ENCODE data around the gene GGCX.

The GGCX gene

GRCh38 chr2:85542777-85543176, 18.5 kb downstream of the GGCX start:
- no peaks in the 10 kb centered on the region for H3K9me3 ChIP-seq (ENCODE audit: insufficient read depth, low read length)
- H3K36me3 ChIP-seq (ENCODE audit: insufficient read depth, insufficient read length, low read length), result peaks cover 67% of the 10 kb centered on the region
- H3K9ac ChIP-seq (ENCODE audit: insufficient read length, low read depth), result no peak overlapping the region
- peaks cover 2% of the 10 kb centered on the region for H3K4me1 ChIP-seq (ENCODE audit: insufficient read depth, insufficient read length)
- no peak for DNase-seq (ENCODE audit: low read depth, low spot score)
- no peak overlapping the region for H3K4me3 ChIP-seq (ENCODE audit: insufficient read length, low read depth)
- no peak for TF ChIP-seq SUZ12 (IDR thresholded peaks at IDR 0.05; ENCODE audit: extremely low read depth, insufficient read depth, insufficient read length)
- TF ChIP-seq YY1 (IDR thresholded peaks at IDR 0.05; ENCODE audit: insufficient read depth, insufficient read length), result no peak
- no peak for TF ChIP-seq ZNF274 (IDR thresholded peaks at IDR 0.05; ENCODE audit: low read depth, low read length)
- no peaks in the 10 kb centered on the region for H3K27me3 ChIP-seq (ENCODE audit: insufficient read depth, insufficient read length)

- TF ChIP-seq ZNF274 (IDR thresholded peaks at IDR 0.05; ENCODE audit: low read depth, low read length) (no peak), YY1 (IDR thresholded peaks at IDR 0.05; ENCODE audit: insufficient read depth, insufficient read length) (no peak), SUZ12 (IDR thresholded peaks at IDR 0.05; ENCODE audit: extremely low read depth, insufficient read depth, insufficient read length) (no peak)
- Histone ChIP-seq H3K36me3 (ENCODE audit: insufficient read depth, insufficient read length, low read length) (peaks cover 65% of the 10 kb centered on the region), H3K9me3 (ENCODE audit: insufficient read depth, low read length) (no peaks in the 10 kb centered on the region), H3K4me3 (ENCODE audit: insufficient read length, low read depth) (peak overlapping the region; percentile 4), H3K9ac (ENCODE audit: insufficient read length, low read depth) (no peak overlapping the region), H3K4me1 (ENCODE audit: insufficient read depth, insufficient read length) (peaks cover 2% of the 10 kb centered on the region), H3K27me3 (ENCODE audit: insufficient read depth, insufficient read length) (no peaks in the 10 kb centered on the region)
- no peak for DNase-seq (ENCODE audit: low read depth, low spot score)
Observed at GRCh38 chr2:85541753-85542457, 19.4 kb downstream of the GGCX start.

- Histone ChIP-seq H3K36me3 (ENCODE audit: insufficient read depth, insufficient read length, low read length) (peaks cover 65% of the 10 kb centered on the region), H3K4me3 (ENCODE audit: insufficient read length, low read depth) (peak overlapping the region; percentile 99), H3K27me3 (ENCODE audit: insufficient read depth, insufficient read length) (no peaks in the 10 kb centered on the region), H3K4me1 (ENCODE audit: insufficient read depth, insufficient read length) (peaks cover 2% of the 10 kb centered on the region), H3K9me3 (ENCODE audit: insufficient read depth, low read length) (no peaks in the 10 kb centered on the region), H3K9ac (ENCODE audit: insufficient read length, low read depth) (no peak overlapping the region)
- DNase-seq (ENCODE audit: low read depth, low spot score), result no peak
- TF ChIP-seq ZNF274 (IDR thresholded peaks at IDR 0.05; ENCODE audit: low read depth, low read length) (no peak), YY1 (IDR thresholded peaks at IDR 0.05; ENCODE audit: insufficient read depth, insufficient read length) (no peak), SUZ12 (IDR thresholded peaks at IDR 0.05; ENCODE audit: extremely low read depth, insufficient read depth, insufficient read length) (no peak)
Observed at GRCh38 chr2:85541262-85541661, 20.0 kb downstream of the GGCX start.

- Histone ChIP-seq H3K4me1 (ENCODE audit: insufficient read depth, insufficient read length) (peaks cover 2% of the 10 kb centered on the region), H3K27me3 (ENCODE audit: insufficient read depth, insufficient read length) (no peaks in the 10 kb centered on the region), H3K9me3 (ENCODE audit: insufficient read depth, low read length) (no peaks in the 10 kb centered on the region), H3K4me3 (ENCODE audit: insufficient read length, low read depth) (peak overlapping the region; percentile 99), H3K36me3 (ENCODE audit: insufficient read depth, insufficient read length, low read length) (peaks cover 56% of the 10 kb centered on the region), H3K9ac (ENCODE audit: insufficient read length, low read depth) (peak overlapping the region; percentile 99)
- no peak for DNase-seq (ENCODE audit: low read depth, low spot score)
- TF ChIP-seq ZNF274 (IDR thresholded peaks at IDR 0.05; ENCODE audit: low read depth, low read length) (no peak), SUZ12 (IDR thresholded peaks at IDR 0.05; ENCODE audit: extremely low read depth, insufficient read depth, insufficient read length) (no peak), YY1 (IDR thresholded peaks at IDR 0.05; ENCODE audit: insufficient read depth, insufficient read length) (no peak)
Observed at GRCh38 chr2:85540133-85540648, 21.1 kb downstream of the GGCX start.

GRCh38 chr2:85539361-85540132, 21.7 kb downstream of the GGCX start:
- no peak for TF ChIP-seq YY1 (IDR thresholded peaks at IDR 0.05; ENCODE audit: insufficient read depth, insufficient read length)
- TF ChIP-seq ZNF274 (IDR thresholded peaks at IDR 0.05; ENCODE audit: low read depth, low read length), result no peak
- TF ChIP-seq SUZ12 (IDR thresholded peaks at IDR 0.05; ENCODE audit: extremely low read depth, insufficient read depth, insufficient read length), result no peak
- H3K9me3 ChIP-seq (ENCODE audit: insufficient read depth, low read length), result no peaks in the 10 kb centered on the region
- H3K4me3 ChIP-seq (ENCODE audit: insufficient read length, low read depth), result peak overlapping the region; percentile 99
- H3K27me3 ChIP-seq (ENCODE audit: insufficient read depth, insufficient read length), result no peaks in the 10 kb centered on the region
- H3K9ac ChIP-seq (ENCODE audit: insufficient read length, low read depth), result peak overlapping the region; percentile 99
- H3K36me3 ChIP-seq (ENCODE audit: insufficient read depth, insufficient read length, low read length), result peaks cover 49% of the 10 kb centered on the region
- H3K4me1 ChIP-seq (ENCODE audit: insufficient read depth, insufficient read length), result peaks cover 2% of the 10 kb centered on the region
- DNase-seq (ENCODE audit: low read depth, low spot score), result no peak

GRCh38 chr2:85538507-85539360, 22.6 kb downstream of the GGCX start, which contains the start of gene MAT2A:
MAT2A (plus strand) TSS chr2:85539168; CDS start chr2:85539288, 120 bp downstream.
- Histone ChIP-seq H3K4me3 (ENCODE audit: insufficient read length, low read depth) (peak within 1 kb of the TSS; percentile 99), H3K4me1 (ENCODE audit: insufficient read depth, insufficient read length) (peaks cover 2% of the 10 kb centered on the region), H3K9ac (ENCODE audit: insufficient read length, low read depth) (peak within 1 kb of the TSS; percentile 99), H3K27me3 (ENCODE audit: insufficient read depth, insufficient read length) (no peaks in the 10 kb centered on the region), H3K9me3 (ENCODE audit: insufficient read depth, low read length) (no peaks in the 10 kb centered on the region), H3K36me3 (ENCODE audit: insufficient read depth, insufficient read length, low read length) (peaks cover 42% of the 10 kb centered on the region)
- peak; percentile 94 for DNase-seq (ENCODE audit: low read depth, low spot score)
- TF ChIP-seq ZNF274 (IDR thresholded peaks at IDR 0.05; ENCODE audit: low read depth, low read length) (no peak), YY1 (IDR thresholded peaks at IDR 0.05; ENCODE audit: insufficient read depth, insufficient read length) (peak; percentile 71), SUZ12 (IDR thresholded peaks at IDR 0.05; ENCODE audit: extremely low read depth, insufficient read depth, insufficient read length) (no peak)
